ENCODE results near the gene B3GAT1.

Gene B3GAT1

DNA sequence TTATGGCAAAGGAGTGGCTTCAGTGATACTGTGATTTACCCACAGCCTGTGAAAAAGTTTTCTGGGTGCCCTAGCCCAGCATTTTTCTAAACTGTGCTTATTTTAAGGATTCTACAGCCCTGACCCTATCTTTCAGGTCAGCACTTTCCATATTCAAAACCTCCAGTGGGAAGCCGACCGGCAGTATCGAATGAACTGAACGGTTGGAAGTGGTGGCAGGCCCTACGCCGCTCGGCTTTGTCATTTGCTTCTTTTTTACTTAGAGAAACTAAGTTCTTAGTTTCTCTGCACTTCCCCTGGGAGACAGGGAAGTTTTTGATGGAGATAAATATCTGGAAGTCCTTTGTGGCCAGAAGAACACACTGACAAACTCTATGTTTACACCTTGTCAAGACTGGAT, 79.3 kb downstream of the B3GAT1 start:
- DNase-seq = no peak

GRCh38 chr11:134332189-134332631, 79.8 kb downstream of the B3GAT1 start:
- DNase-seq = no peak

DNA sequence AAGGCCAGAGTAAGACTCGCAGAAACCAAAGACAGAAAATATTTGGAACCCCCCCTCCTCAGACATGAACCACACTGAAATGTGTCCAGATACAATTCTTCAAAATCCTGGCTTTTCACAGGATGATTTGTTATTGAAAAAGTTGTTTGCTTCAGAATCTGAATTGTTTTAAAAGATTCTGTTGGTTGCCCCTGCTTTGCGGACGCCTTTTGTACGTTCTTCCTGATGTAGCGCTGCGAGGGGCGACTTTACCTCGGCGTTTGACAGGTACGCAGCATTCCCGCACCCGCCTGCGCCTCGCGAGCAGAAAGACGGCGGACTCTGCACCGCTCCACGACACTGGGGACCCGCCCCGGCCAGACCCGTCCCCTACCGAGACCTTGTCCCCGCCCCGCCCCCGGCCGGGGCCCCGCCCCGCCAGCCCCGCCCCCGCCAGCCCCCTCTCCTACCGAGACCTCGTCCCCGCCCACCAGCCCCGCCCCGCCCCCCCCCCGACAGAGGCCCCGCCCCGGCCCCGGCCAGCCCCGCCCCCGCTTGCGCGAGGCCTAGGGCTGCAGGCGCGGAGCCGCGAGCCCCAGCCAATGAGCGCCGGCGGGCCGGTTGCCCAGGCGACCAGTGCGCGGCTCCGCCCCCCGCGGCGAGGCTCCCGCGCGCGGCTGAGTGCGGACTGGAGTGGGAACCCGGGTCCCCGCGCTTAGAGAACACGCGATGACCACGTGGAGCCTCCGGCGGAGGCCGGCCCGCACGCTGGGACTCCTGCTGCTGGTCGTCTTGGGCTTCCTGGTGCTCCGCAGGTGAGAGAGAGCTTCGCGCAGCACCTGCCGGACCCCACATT, 80.5 kb downstream of the B3GAT1 start, which contains the start of gene GLB1L2:
TSS of gene GLB1L2 (plus strand) at position 635 of the 835 bp plus-strand sequence. CDS start at position 709, 74 bp downstream.
- DNase-seq = peak; percentile 42

GRCh38 chr11:134330611-134331353, 81.3 kb downstream of the B3GAT1 start:
- no peak for DNase-seq

All from fibroblast of skin of right biceps (primary cell).